ENCODE data around the gene DHX9.

DHX9 gene

DNA sequence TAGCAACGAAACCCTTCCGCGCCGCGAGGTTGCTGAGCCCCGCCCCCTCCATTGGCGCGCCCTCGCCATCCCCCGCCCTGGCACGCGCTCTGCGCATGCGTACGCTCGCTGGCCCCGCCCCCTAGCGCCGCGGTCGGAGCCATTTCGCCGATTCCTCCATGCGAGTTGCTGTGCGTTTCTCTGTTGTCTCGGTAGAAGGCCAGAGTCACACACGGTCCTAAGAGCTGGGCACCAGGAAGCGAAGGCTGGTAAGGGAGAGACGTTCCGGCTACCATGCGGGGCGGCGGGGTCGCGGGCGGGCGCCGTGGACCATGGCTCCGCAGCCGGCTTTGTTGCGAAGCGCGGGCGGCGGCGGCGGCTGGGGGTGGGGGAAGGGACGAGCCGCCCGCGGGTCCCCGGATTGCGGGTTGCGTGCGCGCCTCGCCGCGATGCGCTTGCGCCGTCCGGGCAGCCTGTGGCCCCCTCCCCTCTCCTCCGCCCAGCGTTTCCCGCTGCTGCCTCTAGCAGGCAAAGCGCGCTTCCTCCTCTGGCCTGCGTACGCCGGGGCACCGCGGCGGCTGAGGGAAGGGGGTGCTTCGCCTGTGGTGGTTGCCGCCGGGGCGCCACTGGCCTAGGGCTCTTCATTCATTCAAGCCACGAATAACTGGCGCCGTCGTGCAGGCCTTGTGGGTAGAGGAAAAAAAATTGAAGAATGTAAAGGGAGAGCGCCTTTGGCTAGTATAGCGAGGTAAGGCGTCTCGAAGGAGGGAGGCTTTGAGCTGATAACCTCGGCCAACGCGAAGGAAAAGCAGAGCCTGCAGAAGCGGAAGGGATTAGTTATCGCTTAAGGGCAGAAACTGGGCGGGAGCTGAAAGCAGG is at the start of gene DHX9:
Gene DHX9 (plus strand): TSS at position 139 of the 858 bp plus-strand sequence. CDS start 3,220 bp downstream, outside the sequence.
- peak; percentile 97 for FAIRE-seq

DNA sequence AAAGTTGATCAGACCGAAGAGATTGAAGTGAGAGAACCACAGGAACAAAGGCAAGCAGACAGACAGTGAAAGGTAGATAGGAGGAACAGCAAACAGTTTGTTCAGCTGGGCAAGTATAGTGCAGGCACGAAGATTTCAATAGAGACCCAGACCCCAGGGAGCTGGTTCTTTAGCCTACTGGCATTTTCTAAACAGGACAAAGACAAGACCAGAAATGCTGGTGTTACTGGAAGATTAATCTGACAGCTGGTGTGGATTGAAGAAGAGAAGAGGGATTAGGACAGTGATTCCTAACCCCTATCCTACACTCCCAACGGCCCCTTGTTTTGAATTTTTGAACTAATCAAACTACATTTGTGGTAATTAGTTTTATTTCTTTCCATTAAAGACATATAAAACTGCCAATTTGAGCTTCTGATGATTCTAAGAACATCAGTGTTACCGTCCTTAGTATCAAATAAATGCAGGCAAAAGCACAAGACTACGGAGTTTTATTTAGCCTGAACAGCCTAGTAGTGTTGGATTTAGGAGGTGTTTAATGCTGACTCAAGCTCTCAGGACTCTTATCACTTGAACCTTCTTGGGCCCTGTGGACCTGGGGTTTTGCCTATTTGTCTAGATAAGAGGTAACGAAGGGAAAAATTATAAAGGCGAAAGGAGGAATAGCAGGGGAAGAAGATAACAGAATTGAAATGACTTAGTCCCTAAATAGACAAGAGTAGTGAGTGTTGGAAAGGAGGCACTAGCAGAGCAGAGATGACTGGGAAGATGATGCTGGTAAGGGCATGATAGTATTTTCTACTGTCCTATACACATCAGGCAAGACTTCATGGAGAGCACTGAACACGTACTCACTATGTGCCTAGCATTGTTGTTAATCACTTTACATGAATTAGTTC is 47.6 kb upstream of the DHX9 start:
- no peak for FAIRE-seq
- no peak for DNase-seq (ENCODE audit: insufficient read length, low spot score)

More for the DNA sequence above, at the start of gene DHX9:
- DNase-seq (ENCODE audit: insufficient read length, low spot score), result peak; percentile 93

DNA sequence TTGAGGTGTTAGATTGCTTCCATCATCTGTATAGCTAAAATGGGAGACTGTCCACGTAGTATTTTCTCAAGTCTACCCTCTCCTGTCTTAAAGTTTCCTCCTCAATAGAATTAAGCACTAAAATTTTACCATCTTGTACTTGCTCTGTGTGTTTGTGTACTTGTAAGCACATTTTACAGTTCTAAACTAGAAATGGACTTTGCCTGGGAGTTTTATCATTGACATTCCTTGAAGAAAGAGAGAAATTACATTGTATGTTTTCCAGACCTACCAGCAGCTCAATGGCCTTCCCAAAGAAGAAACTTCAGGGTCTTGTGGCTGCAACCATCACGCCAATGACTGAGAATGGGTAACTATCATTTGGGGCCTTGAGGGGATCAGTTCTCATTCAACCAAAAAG is 45.1 kb upstream of the DHX9 start:
- DNase-seq (ENCODE audit: insufficient read length, low spot score), result no peak
- FAIRE-seq, result no peak

DNA sequence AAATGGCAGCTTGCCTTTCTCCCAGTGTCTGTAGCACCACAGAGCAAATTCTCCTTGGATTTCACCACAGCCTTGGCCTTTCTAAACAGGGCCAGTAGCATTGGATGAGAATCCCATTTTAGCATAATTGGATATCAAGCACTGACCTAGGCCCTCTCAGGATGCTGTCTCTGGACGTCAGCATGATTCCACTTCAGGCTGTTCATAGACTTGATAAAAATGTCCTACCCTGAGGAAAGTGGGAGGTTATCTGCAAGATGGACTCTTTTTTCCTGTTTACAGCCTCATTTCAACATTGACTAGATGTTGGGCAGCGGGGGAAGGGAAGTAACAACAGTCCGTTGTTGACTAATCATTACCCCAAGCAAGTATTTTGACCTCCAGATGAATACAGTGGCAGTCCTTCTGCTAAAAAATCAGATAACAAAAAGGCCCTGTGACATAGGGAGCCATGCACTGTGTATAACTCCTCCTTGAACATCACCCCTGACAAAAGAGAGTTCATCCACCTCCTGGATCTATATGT is 44.4 kb upstream of the DHX9 start:
- FAIRE-seq, result no peak
- DNase-seq (ENCODE audit: insufficient read length, low spot score), result no peak

DNA sequence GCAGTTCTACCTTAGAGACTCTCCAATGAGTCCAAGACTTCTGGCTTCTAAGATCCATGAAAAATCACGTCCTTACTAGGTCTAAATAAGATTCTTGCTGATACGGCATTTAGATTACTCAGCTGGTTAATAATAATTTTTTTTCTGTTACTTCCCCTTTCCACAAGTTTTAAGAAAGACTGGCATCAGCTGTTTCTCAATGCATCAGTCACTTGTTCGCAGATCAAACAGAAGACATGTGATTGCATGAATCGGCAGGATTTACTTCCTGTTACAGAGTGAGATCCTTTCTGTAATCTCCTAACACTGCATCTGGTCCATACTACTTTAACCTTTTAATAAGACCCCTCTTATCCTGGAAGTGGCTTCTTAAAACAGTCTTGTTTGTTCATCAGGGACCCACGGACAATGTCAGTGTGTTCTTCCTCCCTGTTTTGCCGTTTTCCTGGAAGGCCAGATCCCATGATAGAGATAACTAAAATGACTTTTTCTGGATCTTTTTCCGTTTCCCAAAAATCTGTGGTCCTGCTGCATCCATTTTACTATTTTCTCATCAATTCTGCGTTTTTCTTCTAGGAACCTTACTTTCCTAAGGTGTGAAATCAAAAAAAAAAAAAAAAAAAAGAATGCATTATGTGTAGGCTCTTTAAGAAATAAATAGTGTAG is 43.5 kb upstream of the DHX9 start:
- DNase-seq (ENCODE audit: insufficient read length, low spot score) (no peak), FAIRE-seq (no peak)

DNA sequence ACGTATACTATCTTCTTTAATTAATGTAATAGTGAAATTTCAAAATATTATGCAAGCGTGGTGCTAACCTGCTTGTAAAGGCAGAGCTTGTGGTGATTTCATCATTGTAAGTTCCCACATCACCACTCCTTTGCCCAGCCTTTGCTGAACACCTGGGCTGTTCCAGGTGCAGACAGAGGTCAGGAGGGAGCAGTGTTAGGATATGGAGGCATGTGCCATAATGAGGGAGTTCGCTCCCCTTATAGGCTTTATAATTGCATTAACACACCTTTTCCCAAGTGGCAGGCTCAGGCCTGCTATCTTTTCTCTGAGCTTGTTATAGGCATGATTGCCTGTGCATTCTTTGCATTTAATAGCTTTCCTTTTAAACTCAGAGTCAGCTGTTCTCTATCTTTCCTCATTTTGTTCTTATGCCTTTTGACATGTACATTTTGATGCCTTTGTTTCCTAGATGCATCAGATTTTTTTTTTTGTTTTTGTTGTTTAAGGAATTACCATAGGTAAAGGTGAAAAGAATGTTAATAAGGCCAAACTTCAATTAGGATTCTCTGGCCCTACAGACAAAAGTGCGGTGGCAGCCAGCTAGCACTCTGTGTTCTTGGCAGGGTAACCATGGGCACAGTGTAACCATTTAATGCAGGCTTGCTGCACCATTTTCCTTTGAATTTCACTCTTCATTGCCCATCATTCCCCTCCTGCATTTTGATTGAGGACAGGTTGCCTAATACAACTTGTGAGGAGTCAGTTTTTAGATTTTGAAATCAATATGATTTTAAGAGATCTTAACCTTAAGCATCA is 36.9 kb upstream of the DHX9 start:
- FAIRE-seq, result no peak
- DNase-seq (ENCODE audit: insufficient read length, low spot score), result no peak

DNA sequence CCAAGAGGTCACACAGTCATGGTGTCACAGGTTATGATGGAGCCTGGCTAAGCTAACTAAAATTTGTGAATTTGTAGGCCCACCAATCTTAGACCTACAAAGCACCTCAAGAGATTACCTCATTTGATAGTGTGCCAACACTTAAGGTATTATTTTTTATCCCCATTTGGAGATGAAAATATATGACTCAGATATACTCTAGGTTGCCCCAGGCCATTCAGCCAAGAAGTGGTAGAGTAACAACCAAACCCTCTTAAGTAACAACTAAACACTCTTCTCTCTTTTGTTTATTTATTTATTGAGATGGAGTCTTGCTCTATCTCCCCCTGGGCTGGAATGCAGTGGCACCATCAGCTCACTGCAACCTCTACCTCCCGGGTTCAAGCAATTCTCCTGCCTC is 35.3 kb upstream of the DHX9 start:
- DNase-seq (ENCODE audit: insufficient read length, low spot score), result no peak
- FAIRE-seq, result no peak

DNA sequence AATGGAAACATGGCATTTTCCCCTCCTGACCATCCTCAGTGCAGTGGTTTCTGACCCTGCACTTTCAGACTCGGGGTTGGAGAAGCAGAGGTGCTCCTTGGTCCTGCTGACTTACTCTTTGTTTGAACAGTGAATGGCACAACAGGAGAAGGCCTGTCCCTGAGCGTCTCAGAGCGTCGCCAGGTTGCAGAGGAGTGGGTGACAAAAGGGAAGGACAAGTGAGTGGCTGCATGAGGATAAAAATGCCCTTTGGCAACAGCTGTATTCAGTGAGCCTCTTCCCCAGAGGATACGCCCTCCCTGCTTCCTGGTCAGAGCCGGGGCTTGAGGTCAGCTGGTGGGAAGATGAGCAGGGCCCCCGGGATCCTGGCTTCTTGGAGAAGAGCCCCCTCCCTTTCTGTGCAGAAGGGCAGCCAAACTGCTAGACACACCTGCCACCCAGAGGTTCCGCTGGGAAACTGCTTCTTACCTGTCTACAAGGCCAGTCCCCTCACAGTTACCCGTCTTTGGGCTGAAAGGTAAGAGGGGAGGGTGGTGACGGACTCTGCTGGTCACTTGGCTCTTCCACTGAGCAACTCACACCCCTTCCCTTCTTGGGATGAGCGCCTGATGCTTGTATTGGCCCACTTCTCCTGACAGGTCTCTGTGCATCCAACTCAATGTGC is 33.0 kb upstream of the DHX9 start:
- DNase-seq (ENCODE audit: insufficient read length, low spot score) (no peak), FAIRE-seq (no peak)

DNA sequence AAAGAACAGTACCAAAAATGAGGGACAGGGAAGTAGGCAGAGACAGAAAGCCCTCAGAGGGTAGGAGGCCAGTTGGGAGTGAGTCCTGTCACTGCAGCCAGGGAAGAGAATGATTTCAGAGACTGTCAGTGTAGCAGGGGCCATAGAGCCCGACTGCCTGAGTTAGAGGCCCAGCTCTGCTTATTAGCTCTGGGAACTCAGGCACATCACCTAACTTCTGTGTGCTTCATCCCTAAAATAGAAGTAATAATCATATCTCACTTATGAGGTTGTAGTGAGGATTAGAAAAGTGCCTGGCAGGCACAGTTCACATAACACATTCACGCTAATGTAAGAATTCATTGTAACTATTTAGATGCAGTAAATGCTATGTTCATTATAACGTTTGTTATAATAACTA is 31.2 kb upstream of the DHX9 start:
- DNase-seq (ENCODE audit: insufficient read length, low spot score) (no peak), FAIRE-seq (no peak)

DNA sequence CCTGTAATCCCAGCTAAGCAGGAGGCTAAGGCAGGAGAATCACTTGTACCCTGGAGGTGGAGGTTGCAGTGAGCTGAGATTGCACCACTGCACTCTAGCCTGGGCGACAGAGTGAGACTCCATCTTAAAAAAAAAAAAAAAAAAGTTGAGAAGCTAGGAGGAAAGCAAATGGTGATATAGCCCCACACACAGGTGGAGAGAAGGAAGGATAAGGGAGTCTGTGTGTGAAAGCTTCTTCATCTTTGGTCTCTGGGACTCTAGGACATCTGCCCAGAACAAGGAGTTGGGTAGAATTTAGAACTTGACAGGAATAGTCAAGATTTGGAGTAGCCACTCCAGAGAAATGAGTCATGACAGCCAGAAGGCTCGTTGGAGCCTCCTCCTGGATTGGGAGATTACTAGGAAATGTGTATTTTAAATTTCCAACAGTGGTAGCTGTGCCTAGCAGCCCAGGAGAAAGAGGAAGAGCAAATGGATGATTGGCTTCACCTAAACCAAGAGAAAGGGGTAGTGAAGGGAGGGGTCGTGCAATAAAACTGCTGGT is 29.7 kb upstream of the DHX9 start:
- no peak for FAIRE-seq
- DNase-seq (ENCODE audit: insufficient read length, low spot score), result no peak

DNA sequence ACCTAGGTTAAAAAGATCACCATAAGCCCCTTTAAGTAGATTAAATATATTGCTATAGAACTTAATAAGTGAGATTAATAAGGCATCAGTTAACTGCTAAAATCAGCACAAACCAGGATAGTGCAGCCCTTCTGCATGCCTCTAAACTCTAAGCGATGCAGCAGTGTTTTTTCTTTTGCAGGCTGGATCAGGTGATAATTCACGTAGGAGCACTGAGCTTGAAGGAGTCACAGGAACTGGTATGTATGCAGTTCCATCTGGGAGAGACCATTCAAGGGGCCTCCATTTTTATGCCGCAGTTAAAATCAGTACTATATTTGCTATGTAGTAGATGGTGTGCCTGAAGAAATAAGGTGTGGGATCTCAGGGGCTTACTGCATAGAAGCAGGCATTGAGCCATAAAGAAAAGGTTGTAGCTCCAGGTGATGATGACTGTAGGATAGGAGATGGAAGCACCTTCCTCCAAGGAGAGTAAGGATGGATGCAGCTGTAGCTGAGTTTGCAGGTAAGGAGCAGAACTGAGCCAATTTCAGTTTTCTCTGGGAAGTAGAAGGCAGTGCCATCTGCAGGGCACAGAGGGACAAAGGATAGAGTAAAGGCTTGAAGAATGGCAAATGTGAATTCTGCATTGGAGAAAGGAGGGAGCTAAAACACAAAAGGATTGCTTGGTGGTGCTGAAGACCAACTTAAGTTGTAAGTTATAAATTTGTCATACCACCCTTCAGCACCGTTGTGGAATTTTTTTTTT is 27.0 kb upstream of the DHX9 start:
- FAIRE-seq, result no peak
- DNase-seq (ENCODE audit: insufficient read length, low spot score), result no peak

DNA sequence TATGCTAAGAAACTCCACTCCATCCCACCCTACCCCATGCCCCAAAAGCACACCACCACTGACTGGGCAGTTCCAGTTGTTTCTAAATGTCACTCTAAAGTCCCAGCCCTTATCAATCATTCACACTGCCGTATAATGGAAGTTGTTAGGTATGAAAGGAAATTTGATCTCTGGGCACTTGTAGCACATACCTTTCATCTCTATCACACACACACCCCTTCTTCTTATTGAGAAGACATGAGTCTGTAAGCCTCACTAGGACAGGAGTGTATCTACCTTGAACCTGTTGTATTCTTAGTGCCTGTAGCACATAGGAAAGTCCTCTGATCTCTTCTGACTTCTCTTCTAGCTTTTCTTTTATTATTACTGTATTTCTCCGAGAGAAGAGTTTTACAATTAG is 22.3 kb upstream of the DHX9 start:
- no peak for FAIRE-seq
- no peak for DNase-seq (ENCODE audit: insufficient read length, low spot score)

DNA sequence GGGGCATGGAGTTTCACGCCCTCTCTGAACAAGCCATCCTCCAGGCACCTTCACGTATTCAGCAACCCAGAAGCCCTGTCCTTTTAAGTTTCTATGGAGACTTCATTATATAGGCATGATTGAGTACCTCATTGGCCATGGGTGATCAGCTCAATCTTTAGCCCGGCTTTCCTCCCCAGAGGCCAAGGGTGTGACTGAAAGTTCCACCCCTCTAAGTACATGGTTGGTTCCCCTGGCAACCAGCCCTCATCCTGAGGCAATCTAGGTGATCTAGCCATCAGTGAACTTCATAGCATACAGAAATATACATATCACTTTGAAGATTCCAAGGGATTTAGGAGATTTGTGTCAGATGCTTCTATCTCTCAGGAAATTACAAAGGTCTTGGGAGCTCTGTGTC is 21.3 kb upstream of the DHX9 start:
- DNase-seq (ENCODE audit: insufficient read length, low spot score) (no peak), FAIRE-seq (no peak)

DNA sequence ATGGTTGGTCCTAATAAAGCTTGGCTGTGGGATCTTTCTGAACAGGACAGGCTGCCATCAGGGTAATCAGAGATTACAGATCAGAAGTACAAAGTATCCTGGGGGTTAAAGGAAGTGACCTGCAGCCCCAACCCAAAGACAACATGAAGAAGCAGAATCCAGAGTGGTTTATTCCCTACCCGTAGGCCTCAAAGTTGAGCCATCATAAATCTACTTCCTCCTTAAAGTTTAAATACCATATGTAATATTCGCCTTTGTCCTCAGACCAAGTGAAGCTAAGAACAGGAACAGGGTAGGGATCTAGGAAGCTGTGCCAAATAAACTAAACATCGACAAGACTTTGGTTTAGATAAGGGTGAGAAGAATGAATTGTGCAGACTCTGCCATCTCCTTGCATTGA is 15.9 kb upstream of the DHX9 start:
- no peak for DNase-seq (ENCODE audit: insufficient read length, low spot score)
- FAIRE-seq, result no peak

DNA sequence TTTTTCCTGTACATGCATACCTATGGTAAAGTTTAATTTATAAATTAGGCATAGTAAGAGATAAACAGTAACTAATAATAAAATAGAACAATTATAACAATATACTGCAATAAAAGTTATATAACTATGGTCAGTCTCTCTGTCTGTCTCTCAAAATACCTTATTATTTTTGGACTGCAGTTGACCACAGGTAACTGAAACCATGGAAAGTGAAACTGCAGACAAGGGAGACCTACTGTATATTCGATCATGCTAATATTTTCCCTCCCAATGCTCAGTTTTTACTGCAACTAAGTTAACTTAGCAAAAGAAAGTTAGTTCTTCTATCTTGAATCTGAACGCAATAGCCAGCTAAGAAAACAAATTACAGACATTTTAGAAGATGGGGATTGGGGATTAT is 12.3 kb upstream of the DHX9 start:
- DNase-seq (ENCODE audit: insufficient read length, low spot score) (no peak), FAIRE-seq (no peak)

DNA sequence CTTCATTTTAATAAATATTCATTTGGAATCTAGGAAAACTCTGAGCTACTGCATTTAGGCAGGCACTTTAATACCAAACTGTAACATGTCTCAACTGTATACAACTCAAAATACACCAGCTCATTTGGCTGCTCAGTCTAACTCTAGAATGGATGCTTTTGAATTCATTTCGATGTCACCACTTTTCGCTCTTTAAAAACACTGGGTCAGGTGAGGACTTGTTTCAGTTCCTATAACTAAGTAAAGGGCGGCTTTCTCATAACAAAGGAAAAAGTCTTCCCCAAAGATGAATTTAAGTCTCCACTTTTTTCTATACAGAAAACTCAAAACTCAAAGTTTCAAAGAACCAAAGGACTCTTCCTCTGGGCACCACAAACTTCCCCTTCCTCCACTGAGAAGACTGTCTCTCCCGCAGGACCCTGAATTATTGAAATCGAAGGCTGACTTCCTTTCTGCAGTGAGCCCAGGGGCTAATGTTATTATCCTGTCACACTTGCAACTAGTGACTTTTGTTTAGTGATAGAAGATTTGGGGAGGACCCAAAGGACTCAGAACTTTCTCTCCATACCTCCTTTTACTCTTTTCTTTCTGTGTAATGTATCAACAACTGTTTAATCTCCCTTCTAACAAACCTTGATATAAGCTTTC is 9.7 kb upstream of the DHX9 start:
- DNase-seq (ENCODE audit: insufficient read length, low spot score) (no peak), FAIRE-seq (no peak)

DNA sequence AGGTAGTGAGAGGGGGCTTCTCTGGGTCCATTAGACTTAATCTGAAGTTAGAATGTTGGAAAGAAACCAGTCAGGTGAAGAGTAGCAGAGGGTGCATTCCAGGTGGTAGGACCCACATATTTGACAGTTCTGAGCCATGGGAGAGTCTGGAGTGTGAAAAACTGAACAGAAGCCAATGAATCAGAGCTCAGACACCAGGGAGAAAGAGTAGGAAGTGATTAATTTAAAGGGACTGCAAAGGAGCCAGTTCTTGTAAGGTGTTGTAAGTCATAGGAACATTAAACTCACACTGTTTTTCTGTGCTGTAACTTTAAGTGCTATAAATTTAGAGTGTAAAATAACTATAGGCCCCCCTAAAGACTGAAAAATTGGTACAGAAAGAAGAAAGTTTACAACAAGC is 5.9 kb upstream of the DHX9 start:
- FAIRE-seq, result no peak

DNA sequence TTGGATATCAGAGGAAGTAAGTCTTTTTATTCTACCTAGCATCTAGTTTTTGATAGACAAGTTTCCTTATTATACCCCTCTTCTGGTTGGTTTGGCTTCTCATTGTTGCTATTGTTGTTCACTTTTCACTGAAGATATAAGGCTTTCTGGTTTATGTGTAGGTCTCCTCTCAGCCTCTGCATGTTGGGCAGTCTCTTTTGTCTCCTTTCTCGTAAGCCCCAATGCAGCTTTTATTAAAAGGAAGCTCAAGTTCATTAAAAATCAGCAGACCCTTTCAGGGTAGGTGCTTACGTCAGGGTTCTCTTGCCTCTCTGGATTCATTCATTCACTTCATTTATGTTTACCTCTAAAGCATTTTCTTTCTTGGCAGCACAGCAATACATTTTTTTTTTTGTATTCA is 4.8 kb upstream of the DHX9 start:
- FAIRE-seq, result no peak

More for the DNA sequence above, 5.9 kb upstream of the DHX9 start:
- DNase-seq (ENCODE audit: insufficient read length, low spot score), result no peak

More for the DNA sequence above, 4.8 kb upstream of the DHX9 start:
- no peak for DNase-seq (ENCODE audit: insufficient read length, low spot score)

Measured in HTR-8/SVneo (cell line).